ENCODE data around the gene RALGDS.

DNA sequence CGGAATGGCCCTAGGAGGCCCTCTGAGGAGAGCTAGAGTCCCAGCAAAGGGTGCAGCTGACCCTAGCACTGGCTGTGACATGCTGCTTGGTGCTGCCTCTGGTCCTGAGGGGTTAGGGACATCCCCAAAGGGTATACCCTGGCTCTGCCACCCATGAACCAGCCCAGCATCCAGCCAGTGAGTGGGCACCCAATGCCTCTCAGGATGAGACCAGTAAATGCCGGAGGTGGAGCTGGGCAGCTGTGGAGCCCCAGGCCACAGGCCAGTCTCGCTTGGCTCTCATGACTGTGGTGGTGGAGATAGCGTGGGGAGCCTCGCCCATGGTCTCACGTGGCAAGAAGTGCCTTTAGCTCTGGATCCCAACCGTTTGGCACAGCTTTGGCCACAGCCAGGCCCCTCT lies 63.0 kb downstream of the RALGDS start:
- TF ChIP-seq FOXM1 (IDR thresholded peaks at IDR 0.05; ENCODE audit: borderline replicate concordance, low read depth) (no peak), CEBPB (IDR thresholded peaks at IDR 0.05) (no peak), CREB1 (IDR thresholded peaks at IDR 0.05; ENCODE audit: low read depth) (no peak), TAF1 (IDR thresholded peaks at IDR 0.05; ENCODE audit: low read depth) (no peak), RAD21 (IDR thresholded peaks at IDR 0.05; ENCODE audit: low read depth) (no peak), EGR1 (IDR thresholded peaks at IDR 0.05) (no peak), EP300 (IDR thresholded peaks at IDR 0.05; ENCODE audit: borderline replicate concordance) (no peak), TEAD4 (IDR thresholded peaks at IDR 0.05) (no peak), ZBTB7A (IDR thresholded peaks at IDR 0.05; ENCODE audit: low read depth) (no peak), YY1 (IDR thresholded peaks at IDR 0.05; ENCODE audit: low read depth) (no peak), TCF12 (IDR thresholded peaks at IDR 0.05; ENCODE audit: low read depth) (no peak), NFIC (IDR thresholded peaks at IDR 0.05) (no peak)
- TF ChIP-seq, protein P1, sequence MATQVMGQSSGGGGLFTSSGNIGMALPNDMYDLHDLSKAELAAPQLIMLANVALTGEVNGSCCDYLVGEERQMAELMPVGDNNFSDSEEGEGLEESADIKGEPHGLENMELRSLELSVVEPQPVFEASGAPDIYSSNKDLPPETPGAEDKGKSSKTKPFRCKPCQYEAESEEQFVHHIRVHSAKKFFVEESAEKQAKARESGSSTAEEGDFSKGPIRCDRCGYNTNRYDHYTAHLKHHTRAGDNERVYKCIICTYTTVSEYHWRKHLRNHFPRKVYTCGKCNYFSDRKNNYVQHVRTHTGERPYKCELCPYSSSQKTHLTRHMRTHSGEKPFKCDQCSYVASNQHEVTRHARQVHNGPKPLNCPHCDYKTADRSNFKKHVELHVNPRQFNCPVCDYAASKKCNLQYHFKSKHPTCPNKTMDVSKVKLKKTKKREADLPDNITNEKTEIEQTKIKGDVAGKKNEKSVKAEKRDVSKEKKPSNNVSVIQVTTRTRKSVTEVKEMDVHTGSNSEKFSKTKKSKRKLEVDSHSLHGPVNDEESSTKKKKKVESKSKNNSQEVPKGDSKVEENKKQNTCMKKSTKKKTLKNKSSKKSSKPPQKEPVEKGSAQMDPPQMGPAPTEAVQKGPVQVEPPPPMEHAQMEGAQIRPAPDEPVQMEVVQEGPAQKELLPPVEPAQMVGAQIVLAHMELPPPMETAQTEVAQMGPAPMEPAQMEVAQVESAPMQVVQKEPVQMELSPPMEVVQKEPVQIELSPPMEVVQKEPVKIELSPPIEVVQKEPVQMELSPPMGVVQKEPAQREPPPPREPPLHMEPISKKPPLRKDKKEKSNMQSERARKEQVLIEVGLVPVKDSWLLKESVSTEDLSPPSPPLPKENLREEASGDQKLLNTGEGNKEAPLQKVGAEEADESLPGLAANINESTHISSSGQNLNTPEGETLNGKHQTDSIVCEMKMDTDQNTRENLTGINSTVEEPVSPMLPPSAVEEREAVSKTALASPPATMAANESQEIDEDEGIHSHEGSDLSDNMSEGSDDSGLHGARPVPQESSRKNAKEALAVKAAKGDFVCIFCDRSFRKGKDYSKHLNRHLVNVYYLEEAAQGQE (IDR thresholded peaks at IDR 0.05; ENCODE audit: low read depth): no peak
- TF ChIP-seq, protein P2, sequence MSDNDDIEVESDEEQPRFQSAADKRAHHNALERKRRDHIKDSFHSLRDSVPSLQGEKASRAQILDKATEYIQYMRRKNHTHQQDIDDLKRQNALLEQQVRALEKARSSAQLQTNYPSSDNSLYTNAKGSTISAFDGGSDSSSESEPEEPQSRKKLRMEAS (IDR thresholded peaks at IDR 0.05): no peak
